ENCODE data around the gene MMRN2.
"Not testable (repeated sequence)": the region's sequence is repeated elsewhere in the genome, so short reads cannot be mapped to it uniquely, and the experiment has no call there.

The MMRN2 gene

GRCh38 chr10:86938260-86938659 lies 19.2 kb downstream of the MMRN2 start:
- no peak for DNase-seq

- DNase-seq = no peak
Measured at GRCh38 chr10:86937502-86938154, 19.8 kb downstream of the MMRN2 start.

DNA sequence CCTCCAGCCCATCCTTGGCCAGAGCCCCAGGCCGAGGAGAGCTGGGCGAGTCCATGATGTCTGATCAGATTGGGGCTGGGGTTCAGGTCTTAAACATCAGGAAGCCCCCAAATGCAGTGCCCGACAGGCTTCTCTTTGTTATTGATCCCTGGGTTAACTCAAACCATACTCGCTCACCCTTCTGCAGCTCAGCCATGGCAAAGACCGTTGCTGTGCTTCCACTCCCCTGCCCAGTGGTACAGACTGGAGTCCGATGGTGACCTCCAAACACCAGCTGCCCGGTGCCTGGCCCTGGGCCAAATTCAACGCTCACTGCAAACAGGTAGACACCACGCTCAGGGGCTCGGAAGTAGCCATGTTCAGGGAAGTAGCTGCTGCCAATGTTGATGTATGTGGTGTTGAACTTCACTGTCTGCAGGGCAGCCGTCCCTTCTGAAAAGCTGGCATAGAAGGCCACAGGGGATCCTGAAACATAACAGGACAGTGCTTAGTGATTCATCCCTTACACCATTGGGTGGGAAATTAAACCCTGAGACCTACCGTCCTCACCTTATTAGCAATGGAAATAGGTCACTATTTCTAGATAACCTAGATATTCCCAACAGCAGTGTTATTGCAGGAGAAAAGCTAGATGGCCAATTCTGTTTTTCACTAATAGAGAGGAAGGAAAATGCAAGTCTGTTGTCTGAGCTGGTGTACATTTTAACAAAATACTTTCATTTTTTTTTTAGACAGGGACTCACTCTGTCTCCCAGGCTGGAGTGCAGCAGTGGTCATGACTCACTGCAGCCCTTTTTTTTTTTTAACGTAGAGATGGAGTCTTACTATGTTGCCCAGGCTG lies 20.5 kb downstream of the MMRN2 start:
- no peak for DNase-seq

DNA sequence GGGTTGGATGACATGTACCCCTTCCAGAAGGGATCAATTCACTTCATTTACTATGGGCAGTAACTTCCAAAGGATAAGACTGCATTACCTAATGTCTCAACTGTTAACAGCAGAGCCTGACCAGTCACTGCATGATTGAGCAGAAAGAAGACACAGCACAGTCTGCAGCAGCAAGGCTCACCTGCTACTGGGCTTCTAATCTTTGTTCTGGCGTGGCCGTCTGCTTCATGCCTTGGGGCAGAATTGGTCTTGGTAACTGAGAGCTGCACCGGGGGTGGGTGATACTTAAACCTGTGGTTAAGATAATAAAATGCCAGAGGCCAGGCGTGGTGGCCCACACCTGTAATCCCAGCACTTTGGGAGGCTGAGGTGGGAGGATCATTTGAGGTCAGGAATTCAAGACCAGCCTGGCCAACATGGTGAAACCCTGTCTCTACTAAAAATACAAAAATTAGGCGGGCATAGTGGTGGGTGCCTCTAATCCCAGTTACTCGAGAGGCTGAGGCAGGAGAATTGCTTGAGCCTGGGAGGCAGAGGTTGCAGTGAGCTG lies 23.2 kb downstream of the MMRN2 start:
- DNase-seq = not testable (repeated sequence)

GRCh38 chr10:86932674-86933073 lies 24.7 kb downstream of the MMRN2 start:
- DNase-seq = no peak

- no peak for DNase-seq
Measured at GRCh38 chr10:86931872-86932271, 25.5 kb downstream of the MMRN2 start.

GRCh38 chr10:86929468-86930380 lies 27.7 kb downstream of the MMRN2 start:
- no peak for DNase-seq

GRCh38 chr10:86922553-86922961 lies 34.9 kb downstream of the MMRN2 start:
- no peak for DNase-seq

DNA sequence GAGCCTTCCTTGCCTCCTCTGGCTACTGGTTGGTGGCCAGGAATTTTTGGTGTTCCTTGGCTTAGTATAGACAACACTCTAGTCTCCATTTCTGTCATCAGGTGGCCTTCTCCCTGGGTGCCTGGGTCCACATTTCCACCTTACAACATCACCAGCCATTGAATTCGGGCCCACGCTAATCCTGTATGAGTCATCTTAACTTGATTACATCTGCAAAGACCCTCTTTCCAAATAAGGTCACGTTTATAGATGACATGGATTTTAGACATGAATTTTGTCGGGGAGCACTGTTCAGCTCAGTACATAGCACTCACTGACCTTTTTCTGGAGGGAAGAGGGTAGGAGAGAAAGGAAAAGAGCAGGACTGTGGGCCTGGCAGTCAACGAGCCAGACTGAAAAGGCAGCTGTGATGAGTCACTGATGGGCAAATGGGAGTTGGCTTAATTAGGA lies 39.4 kb downstream of the MMRN2 start:
- no peak for DNase-seq

- DNase-seq = no peak
Measured at GRCh38 chr10:86914734-86915133, 42.7 kb downstream of the MMRN2 start.

- no peak for DNase-seq
Measured at GRCh38 chr10:86905429-86905828, 52.0 kb downstream of the MMRN2 start.

GRCh38 chr10:86904600-86904999 lies 52.8 kb downstream of the MMRN2 start:
- no peak for DNase-seq

- DNase-seq = no peak
Measured at GRCh38 chr10:86900955-86901354, 56.5 kb downstream of the MMRN2 start.

GRCh38 chr10:86899670-86900276 lies 57.6 kb downstream of the MMRN2 start:
- peak; percentile 46 to 63 for DNase-seq

DNA sequence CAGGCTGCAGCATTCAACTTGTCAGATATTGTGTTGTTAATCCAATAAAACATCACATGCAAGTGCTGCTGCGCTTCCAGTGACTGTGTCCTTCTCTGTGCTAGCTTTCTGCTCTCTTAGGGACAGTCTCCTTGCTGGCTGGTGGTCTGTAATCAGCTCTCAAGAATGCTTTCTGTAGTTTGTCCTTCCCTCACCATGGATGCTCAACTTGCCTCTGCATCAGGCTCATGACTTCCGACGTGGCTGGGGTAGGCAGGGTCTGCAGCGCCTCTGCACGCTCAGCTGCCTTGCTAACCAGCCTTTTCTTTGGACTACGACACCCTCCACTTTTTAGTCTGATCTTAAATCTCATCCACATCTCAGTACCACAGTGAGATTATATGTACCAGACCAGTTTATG lies 58.3 kb downstream of the MMRN2 start:
- DNase-seq = no peak

DNA sequence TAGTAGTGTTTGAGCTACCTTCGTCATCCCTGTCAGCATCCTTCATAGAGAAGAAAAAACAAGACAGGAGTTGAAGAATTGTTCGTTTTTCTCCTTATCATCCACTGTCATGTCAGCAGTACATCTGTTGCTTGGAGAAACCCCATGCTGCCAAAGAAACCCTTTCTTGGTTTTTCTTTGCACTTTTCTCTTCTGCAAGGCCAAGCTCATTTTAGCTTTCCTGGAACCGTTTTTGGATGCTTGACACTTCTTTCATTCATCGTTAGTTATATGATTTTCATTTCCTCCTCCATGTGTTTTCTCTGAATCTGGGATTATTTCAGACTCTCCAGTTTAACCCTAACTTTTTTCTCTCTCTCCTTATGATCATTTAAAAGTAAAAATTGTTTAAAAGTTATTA lies 58.9 kb downstream of the MMRN2 start:
- DNase-seq = no peak

- no peak for DNase-seq
Measured at GRCh38 chr10:86889997-86890396, 67.4 kb downstream of the MMRN2 start.

DNA sequence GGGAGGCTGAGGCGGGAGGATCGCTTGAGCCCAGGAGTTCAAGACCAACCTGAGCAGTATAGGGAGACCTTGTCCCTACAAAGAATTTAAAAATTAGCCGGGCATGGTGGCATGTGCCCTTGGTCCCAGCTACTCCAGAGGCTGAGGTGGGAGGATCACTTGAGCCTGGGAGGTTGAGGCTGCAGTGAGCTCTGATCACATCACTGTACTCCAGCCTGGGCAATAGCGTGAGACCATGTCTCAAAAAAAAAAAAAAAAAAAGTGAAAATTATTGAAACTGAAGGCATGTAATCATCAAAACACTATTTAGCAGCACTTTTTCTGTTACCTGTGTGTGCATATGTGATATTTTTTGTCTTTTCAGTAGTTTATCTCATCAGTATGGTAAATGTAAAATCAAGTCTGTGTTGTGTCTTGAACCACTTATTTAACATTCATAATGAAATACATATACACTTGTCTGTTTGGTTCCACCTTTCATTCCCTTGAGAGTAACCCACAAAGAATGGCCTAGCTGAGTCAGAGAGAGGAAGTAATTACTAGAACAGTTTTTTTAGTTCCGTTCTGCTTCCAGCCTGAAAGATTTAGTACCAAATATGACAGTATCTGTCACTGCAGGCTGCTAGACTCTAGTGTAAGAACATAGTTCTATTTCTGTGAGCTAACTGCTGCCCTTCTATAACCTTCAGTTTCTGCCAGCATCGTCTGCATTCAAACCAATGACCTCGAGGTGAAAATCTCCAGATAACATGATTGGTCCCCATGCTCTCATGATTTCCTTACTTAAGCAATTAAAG lies 68.6 kb downstream of the MMRN2 start:
- DNase-seq = peak; percentile 81 to 82

Measured in AML-193 (cell line).